SU-DHL-6 (cell line): Measurements from ENCODE around the gene SHD.

Experiments
- H2AFZ ChIP-seq: fragments of 200-600 bp; sonication (generic); 2 replicates; pipeline ENCODE4 v1.6.1; 2014; ENCODE audit warnings: low read depth, mild to moderate bottlenecking, moderate library complexity, mixed read lengths, antibody characterized with exemption, low read length; ENCODE audit not compliant: severe bottlenecking
- H3F3A ChIP-seq: fragments of 200-600 bp; shearing (Covaris generic); 2 replicates; pipeline ENCODE4 v1.6.0; 2016; ENCODE audit warnings: antibody characterized with exemption, mild to moderate bottlenecking; ENCODE audit not compliant: insufficient read depth
- H3K27ac ChIP-seq: fragments of 200-600 bp; sonication (generic); 2 replicates; pipeline ENCODE4 v1.5.1; 2016; ENCODE audit warnings: low read depth, mild to moderate bottlenecking, low read length, moderate library complexity, mixed read lengths
- H3K27me3 ChIP-seq: fragments of 200-600 bp; sonication (generic), shearing (Covaris generic); 2 replicates; pipeline ENCODE4 v1.6.0; 2014; ENCODE audit warnings: mild to moderate bottlenecking, low read length
- H3K36me3 ChIP-seq: fragments of 200-600 bp; sonication (generic); 2 replicates; pipeline ENCODE4 v1.6.1; 2014; ENCODE audit warnings: mild to moderate bottlenecking, low read length, mixed read lengths
- H3K4me2 ChIP-seq: fragments of 300-600, 200-600 bp; shearing (Covaris generic), sonication (generic); 2 replicates; pipeline ENCODE4 v1.6.0; 2014; ENCODE audit warnings: low read length, low read depth, mild to moderate bottlenecking; ENCODE audit not compliant: poor library complexity, severe bottlenecking
- H3K4me3 ChIP-seq: fragments of 200-600 bp; sonication (generic); 2 replicates; pipeline ENCODE4 v1.5.1; 2014; ENCODE audit warnings: antibody characterized with exemption, low read length, mild to moderate bottlenecking, mixed read lengths; ENCODE audit not compliant: insufficient read depth, poor library complexity, severe bottlenecking
- H3K79me2 ChIP-seq: fragments of 200-600 bp; sonication (generic); 2 replicates; pipeline ENCODE4 v1.6.1; 2014; ENCODE audit warnings: mild to moderate bottlenecking, low read length, moderate library complexity; ENCODE audit not compliant: insufficient read depth
- H3K9ac ChIP-seq: fragments of 200-600 bp; sonication (generic); 2 replicates; pipeline ENCODE4 v1.7.0; 2014; ENCODE audit warnings: mild to moderate bottlenecking, low read length
- H3K9me2 ChIP-seq: fragments of 200-600 bp; sonication (generic); replicated peaks from 2 replicates; pipeline ENCODE4 v1.6.1; 2014; ENCODE audit warnings: low read length; ENCODE audit not compliant: insufficient read depth
- H3K9me3 ChIP-seq: fragments of 200-600 bp; sonication (generic); 2 replicates; pipeline ENCODE4 v1.6.1; 2014; ENCODE audit warnings: low read length, mixed read lengths; ENCODE audit not compliant: insufficient read depth
- H4K20me1 ChIP-seq: fragments of 200-600 bp; sonication (generic); 2 replicates; pipeline ENCODE4 v1.6.1; 2014; ENCODE audit warnings: low read depth, mild to moderate bottlenecking, antibody characterized with exemption, low read length, moderate library complexity, mixed read lengths
- CTCF ChIP-seq: fragments of 200-600 bp; sonication (generic); IDR thresholded peaks from one replicate; pipeline ENCODE4 v1.5.1; 2017; ENCODE audit warnings: antibody characterized with exemption, mild to moderate bottlenecking, low read length, moderate library complexity; ENCODE audit not compliant: insufficient read depth, poor library complexity, severe bottlenecking
- EZH2phosphoT487 ChIP-seq: fragments of 200-600 bp; sonication (generic), shearing (Covaris generic); conservative IDR thresholded peaks from 2 replicates; pipeline ENCODE4 v1.6.1; 2018; ENCODE audit warnings: mild to moderate bottlenecking, antibody characterized with exemption, low read length, moderate library complexity, mixed read lengths

SHD gene

GRCh38 chr19:4291184-4291732 lies 12.2 kb downstream of the SHD start:
- Histone ChIP-seq H3K27ac (no peak overlapping the region), H3K27me3 (no peaks in the 10 kb centered on the region), H3K4me3 (no peak overlapping the region), H4K20me1 (no peaks in the 10 kb centered on the region), H3K9me3 (no peaks in the 10 kb centered on the region), H3K9me2 (no peaks in the 10 kb centered on the region), H3K36me3 (no peaks in the 10 kb centered on the region), H3K9ac (no peak overlapping the region), H3K4me2 (no peak overlapping the region), H2AFZ (no peak overlapping the region), H3K79me2 (no peaks in the 10 kb centered on the region), H3F3A (no peaks in the 10 kb centered on the region)
- TF ChIP-seq CTCF, result no peak
- no peak for TF ChIP-seq EZH2phosphoT487

GRCh38 chr19:4292515-4292914 lies 13.4 kb downstream of the SHD start:
- Histone ChIP-seq H3K27me3 (no peaks in the 10 kb centered on the region), H3K9me2 (no peaks in the 10 kb centered on the region), H3K4me3 (no peak overlapping the region), H3F3A (no peaks in the 10 kb centered on the region), H3K79me2 (no peaks in the 10 kb centered on the region), H3K36me3 (no peaks in the 10 kb centered on the region), H2AFZ (no peak overlapping the region), H3K27ac (no peak overlapping the region), H4K20me1 (no peaks in the 10 kb centered on the region), H3K9ac (no peak overlapping the region), H3K4me2 (no peak overlapping the region), H3K9me3 (no peaks in the 10 kb centered on the region)
- no peak for TF ChIP-seq EZH2phosphoT487
- no peak for TF ChIP-seq CTCF

- no peaks in the 10 kb centered on the region for H3K27me3 ChIP-seq
- H3K4me3 ChIP-seq, result no peak overlapping the region
- H3K27ac ChIP-seq, result no peak overlapping the region
- H4K20me1 ChIP-seq, result no peaks in the 10 kb centered on the region
- no peak overlapping the region for H2AFZ ChIP-seq
- H3K79me2 ChIP-seq, result no peaks in the 10 kb centered on the region
- no peaks in the 10 kb centered on the region for H3F3A ChIP-seq
- no peak overlapping the region for H3K4me2 ChIP-seq
- no peaks in the 10 kb centered on the region for H3K9me3 ChIP-seq
- no peak for TF ChIP-seq EZH2phosphoT487
- no peak for TF ChIP-seq CTCF
- H3K9me2 ChIP-seq, result no peaks in the 10 kb centered on the region
- H3K36me3 ChIP-seq, result no peaks in the 10 kb centered on the region
- H3K9ac ChIP-seq, result no peak overlapping the region
Observed at GRCh38 chr19:4294389-4294788, 15.3 kb downstream of the SHD start.
